HG02970 (cell line): ENCODE data around the gene NLRP9.

Experiments
- ATAC-seq: cut with Tn5 transposase; IDR thresholded peaks from one replicate; pipeline ENCODE4 v1.9.1; 2021; ENCODE audit warnings: mild to moderate bottlenecking, moderate library complexity, moderate number of reproducible peaks; ENCODE audit not compliant: unreplicated experiment, low FRiP score

The NLRP9 gene

GRCh38 chr19:55675661-55676354, 62.4 kb downstream of the NLRP9 start:
- ATAC-seq: no peak

- ATAC-seq: peak; percentile 70
Measured at GRCh38 chr19:55674841-55675660, 63.2 kb downstream of the NLRP9 start, which contains the start of gene EPN1. EPN1 (plus strand) TSS chr19:55675226; CDS start chr19:55678628, 3,402 bp downstream.

- no peak for ATAC-seq
Measured at GRCh38 chr19:55674459-55674840, 63.8 kb downstream of the NLRP9 start.

- no peak for ATAC-seq
Measured at GRCh38 chr19:55673889-55674288, 64.3 kb downstream of the NLRP9 start.

GRCh38 chr19:55673465-55673864, 64.7 kb downstream of the NLRP9 start:
- ATAC-seq: no peak

- ATAC-seq: no peak
Measured at GRCh38 chr19:55672418-55672817, 65.8 kb downstream of the NLRP9 start.

GRCh38 chr19:55671054-55671378, 67.2 kb downstream of the NLRP9 start:
- ATAC-seq: no peak

GRCh38 chr19:55670280-55671053, 67.7 kb downstream of the NLRP9 start:
- ATAC-seq: no peak

GRCh38 chr19:55669418-55670279, 68.6 kb downstream of the NLRP9 start:
- ATAC-seq: no peak

GRCh38 chr19:55668603-55669348, 69.4 kb downstream of the NLRP9 start:
- ATAC-seq: no peak

- ATAC-seq: no peak
Measured at GRCh38 chr19:55667958-55668357, 70.2 kb downstream of the NLRP9 start.

GRCh38 chr19:55667511-55667910, 70.7 kb downstream of the NLRP9 start:
- no peak for ATAC-seq

GRCh38 chr19:55667006-55667381, 71.2 kb downstream of the NLRP9 start:
- no peak for ATAC-seq

- ATAC-seq: no peak
Measured at GRCh38 chr19:55666343-55667005, 71.7 kb downstream of the NLRP9 start.

GRCh38 chr19:55663846-55664536, 74.2 kb downstream of the NLRP9 start:
- no peak for ATAC-seq

- no peak for ATAC-seq
Measured at GRCh38 chr19:55661826-55662225, 76.4 kb downstream of the NLRP9 start.

GRCh38 chr19:55660991-55661390, 77.2 kb downstream of the NLRP9 start:
- no peak for ATAC-seq

GRCh38 chr19:55660404-55660803, 77.8 kb downstream of the NLRP9 start:
- ATAC-seq: no peak

- ATAC-seq: no peak
Measured at GRCh38 chr19:55659822-55660221, 78.4 kb downstream of the NLRP9 start.
